Measurements from ENCODE around the gene APOC4. TPM values are rescaled to one million over a fixed set of nuclear protein-coding genes. Genes with fewer than 3 reads are reported as not detected.

Gene APOC4
- total and polyA plus RNA-seq, 2 experiments from 2014 or later = not detected

- no peak for TF ChIP-seq ZNF114 (CRISPR knock-in tag; IDR thresholded peaks at IDR 0.05)
- TF ChIP-seq EZH2phosphoT487 (IDR thresholded peaks at IDR 0.05; ENCODE audit: unreplicated experiment) = no peak
Measured at GRCh38 chr19:44961821-44962220, 19.8 kb downstream of the APOC4 start (continued).

- Mint-ChIP-seq H3K4me3 (no peak overlapping the region), H3K4me1 (no peaks in the 10 kb centered on the region), H3K36me3 (ENCODE audit: low read depth) (peaks cover 25% of the 10 kb centered on the region; the same call in 2 of the 3 replicates), H3K9me3 (no peaks in the 10 kb centered on the region; the same call in 2 of the 3 replicates), H3K27me3 (ENCODE audit: insufficient read depth, low read depth, poor library complexity) (peaks cover 5% of the 10 kb centered on the region), H3K27ac (no peak overlapping the region; the same call in 1 of the 2 replicates)
- peaks cover 12% of the 10 kb centered on the region for H4K20me1 ChIP-seq (replicated peaks; ENCODE audit: insufficient read depth)
- peaks cover 6% of the 10 kb centered on the region; the same call in 1 of the 2 replicates for H3K79me2 ChIP-seq (replicated peaks; ENCODE audit: insufficient read depth)
- no peak overlapping the region for H3K4me3 ChIP-seq
- TF ChIP-seq POLR2AphosphoS5 (IDR thresholded peaks at IDR 0.05; ENCODE audit: low read depth) (no peak), STAT1 (IDR thresholded peaks at IDR 0.05; ENCODE audit: unreplicated experiment) (no peak), CREB1 (CRISPR knock-in tag; IDR thresholded peaks at IDR 0.05; ENCODE audit: low read depth) (no peak), ZNF331 (CRISPR knock-in tag; IDR thresholded peaks at IDR 0.05; ENCODE audit: low read depth) (no peak), NANOG (IDR thresholded peaks at IDR 0.05; ENCODE audit: borderline replicate concordance) (no peak), JUNB (IDR thresholded peaks at IDR 0.05; ENCODE audit: unreplicated experiment) (no peak)
- H3K36me3 ChIP-seq (ENCODE audit: insufficient read depth) = 0 out of 2 replicates have a peak, but pooled peaks cover 5% of the 10 kb centered on the region
- no peak for DNase-seq (ENCODE audit: low spot score)
- H3K27ac ChIP-seq (ENCODE audit: low read depth) = no peak overlapping the region
- ATAC-seq = no peak
- no peaks in the 10 kb centered on the region for H3K9me2 ChIP-seq (ENCODE audit: insufficient read depth)
- no peaks in the 10 kb centered on the region for H3K27me3 ChIP-seq (ENCODE audit: insufficient read depth)
- no peaks in the 10 kb centered on the region for H3K4me1 ChIP-seq (ENCODE audit: insufficient read depth)
- no peak overlapping the region for H3K4me2 ChIP-seq
- 0 out of 2 replicates have a peak, but pooled peaks cover 4% of the 10 kb centered on the region for H3F3A ChIP-seq (replicated peaks; ENCODE audit: low read depth)
- H2AFZ ChIP-seq = no peak overlapping the region
Measured at GRCh38 chr19:44968118-44968517, 26.1 kb downstream of the APOC4 start.

- no peaks in the 10 kb centered on the region; the same call in 2 of the 3 replicates for H3K9me3 Mint-ChIP-seq
- Histone ChIP-seq H3K4me2 (no peak overlapping the region), H3K4me1 (ENCODE audit: insufficient read depth) (no peaks in the 10 kb centered on the region), H3K36me3 (ENCODE audit: insufficient read depth) (0 out of 2 replicates have a peak, but pooled peaks cover 5% of the 10 kb centered on the region), H4K20me1 (replicated peaks; ENCODE audit: insufficient read depth) (peaks cover 12% of the 10 kb centered on the region), H3K27ac (ENCODE audit: low read depth) (no peak overlapping the region), H3F3A (replicated peaks; ENCODE audit: low read depth) (0 out of 2 replicates have a peak, but pooled peaks cover 4% of the 10 kb centered on the region), H2AFZ (no peak overlapping the region), H3K79me2 (replicated peaks; ENCODE audit: insufficient read depth) (peaks cover 6% of the 10 kb centered on the region; the same call in 1 of the 2 replicates), H3K4me3 (no peak overlapping the region), H3K9me2 (ENCODE audit: insufficient read depth) (no peaks in the 10 kb centered on the region), H3K27me3 (ENCODE audit: insufficient read depth) (no peaks in the 10 kb centered on the region)
- no peak overlapping the region for H3K27ac Mint-ChIP-seq
- TF ChIP-seq STAT1 (IDR thresholded peaks at IDR 0.05; ENCODE audit: unreplicated experiment) (no peak), REST (IDR thresholded peaks at IDR 0.05; ENCODE audit: unreplicated experiment) (no peak), ZNF331 (CRISPR knock-in tag; IDR thresholded peaks at IDR 0.05; ENCODE audit: low read depth) (no peak)
- DNase-seq (ENCODE audit: low spot score) (no peak), ATAC-seq (no peak)
- H3K4me3 Mint-ChIP-seq = no peak overlapping the region
- peaks cover 5% of the 10 kb centered on the region for H3K27me3 Mint-ChIP-seq (ENCODE audit: insufficient read depth, low read depth, poor library complexity)
- H3K4me1 Mint-ChIP-seq = no peaks in the 10 kb centered on the region
- H3K36me3 Mint-ChIP-seq (ENCODE audit: low read depth) = peaks cover 22% of the 10 kb centered on the region; the same call in 2 of the 3 replicates
Measured at GRCh38 chr19:44968670-44969069, 26.6 kb downstream of the APOC4 start.

Data from GM23338 (cell line).